ENCODE data around the gene PCNX2.

Gene PCNX2

GRCh38 chr1:232940262-232940661, 355.3 kb downstream of the PCNX2 start:
- DNase-seq (ENCODE audit: low read depth), result no peak
- H3K4me3 ChIP-seq (replicated peaks; ENCODE audit: low read depth, low read length), result no peak overlapping the region
- TF ChIP-seq CTCF (IDR thresholded peaks at IDR 0.05; ENCODE audit: low read length, missing control alignments), result no peak

GRCh38 chr1:232939748-232940147, 355.8 kb downstream of the PCNX2 start:
- H3K4me3 ChIP-seq (replicated peaks; ENCODE audit: low read depth, low read length), result no peak overlapping the region
- DNase-seq (ENCODE audit: low read depth), result no peak
- no peak for TF ChIP-seq CTCF (IDR thresholded peaks at IDR 0.05; ENCODE audit: low read length, missing control alignments)

- no peak for DNase-seq (ENCODE audit: low read depth)
- no peak for TF ChIP-seq CTCF (IDR thresholded peaks at IDR 0.05; ENCODE audit: low read length, missing control alignments)
- H3K4me3 ChIP-seq (replicated peaks; ENCODE audit: low read depth, low read length), result no peak overlapping the region
Measured at GRCh38 chr1:232938926-232939325, 356.6 kb downstream of the PCNX2 start.

GRCh38 chr1:232937741-232938375, 357.7 kb downstream of the PCNX2 start:
- no peak for TF ChIP-seq CTCF (IDR thresholded peaks at IDR 0.05; ENCODE audit: low read length, missing control alignments)
- no peak for DNase-seq (ENCODE audit: low read depth)
- no peak overlapping the region for H3K4me3 ChIP-seq (replicated peaks; ENCODE audit: low read depth, low read length)

- no peak overlapping the region for H3K4me3 ChIP-seq (replicated peaks; ENCODE audit: low read depth, low read length)
- TF ChIP-seq CTCF (IDR thresholded peaks at IDR 0.05; ENCODE audit: low read length, missing control alignments), result no peak
- DNase-seq (ENCODE audit: low read depth), result no peak
Measured at GRCh38 chr1:232936941-232937340, 358.6 kb downstream of the PCNX2 start.
